Measurements from ENCODE around the gene ROR1.

Gene ROR1

DNA sequence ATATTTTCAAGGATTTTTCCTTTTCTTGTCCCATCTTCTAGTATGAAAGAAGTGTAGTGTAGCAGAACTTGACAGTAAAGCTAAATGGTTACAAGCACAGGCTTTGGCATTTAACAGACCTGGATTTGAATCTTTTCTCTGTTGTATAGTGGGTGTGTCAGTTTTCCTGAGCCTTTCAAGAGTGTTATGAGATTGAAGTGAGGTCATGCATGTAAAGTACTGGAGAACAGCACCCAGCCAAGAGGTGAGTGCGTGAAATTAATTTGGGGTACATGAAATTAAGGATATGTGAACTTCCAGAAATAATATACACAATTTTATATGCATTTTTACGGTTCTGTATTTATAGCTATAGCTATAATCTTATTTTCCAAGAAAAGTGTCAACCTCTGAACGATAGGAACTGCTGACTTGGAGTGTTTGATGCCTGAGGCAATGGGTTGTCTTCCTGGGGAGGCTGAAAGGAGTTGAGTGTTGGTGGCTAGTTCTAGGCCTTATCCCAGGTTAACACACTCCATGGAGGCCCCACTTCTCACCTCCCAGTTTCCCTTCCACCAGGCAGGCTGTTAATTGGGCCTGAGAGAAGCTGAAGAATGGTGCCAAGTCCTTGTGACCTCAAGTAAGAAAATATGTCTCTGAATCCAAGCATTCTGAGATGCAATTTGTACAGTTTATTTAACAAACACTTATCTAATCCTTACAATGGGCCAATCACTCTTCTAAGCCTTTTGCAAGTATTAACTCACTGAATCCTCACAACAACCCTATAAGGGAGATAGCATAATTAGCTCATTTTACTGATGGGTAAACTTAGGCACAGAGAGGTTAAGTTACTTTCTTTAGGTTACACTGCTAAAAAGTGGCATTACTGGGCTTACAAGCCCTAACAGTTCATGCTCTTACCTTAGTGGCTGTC, 4.4 kb downstream of the ROR1 start (continued):
- TF ChIP-seq, protein P1, sequence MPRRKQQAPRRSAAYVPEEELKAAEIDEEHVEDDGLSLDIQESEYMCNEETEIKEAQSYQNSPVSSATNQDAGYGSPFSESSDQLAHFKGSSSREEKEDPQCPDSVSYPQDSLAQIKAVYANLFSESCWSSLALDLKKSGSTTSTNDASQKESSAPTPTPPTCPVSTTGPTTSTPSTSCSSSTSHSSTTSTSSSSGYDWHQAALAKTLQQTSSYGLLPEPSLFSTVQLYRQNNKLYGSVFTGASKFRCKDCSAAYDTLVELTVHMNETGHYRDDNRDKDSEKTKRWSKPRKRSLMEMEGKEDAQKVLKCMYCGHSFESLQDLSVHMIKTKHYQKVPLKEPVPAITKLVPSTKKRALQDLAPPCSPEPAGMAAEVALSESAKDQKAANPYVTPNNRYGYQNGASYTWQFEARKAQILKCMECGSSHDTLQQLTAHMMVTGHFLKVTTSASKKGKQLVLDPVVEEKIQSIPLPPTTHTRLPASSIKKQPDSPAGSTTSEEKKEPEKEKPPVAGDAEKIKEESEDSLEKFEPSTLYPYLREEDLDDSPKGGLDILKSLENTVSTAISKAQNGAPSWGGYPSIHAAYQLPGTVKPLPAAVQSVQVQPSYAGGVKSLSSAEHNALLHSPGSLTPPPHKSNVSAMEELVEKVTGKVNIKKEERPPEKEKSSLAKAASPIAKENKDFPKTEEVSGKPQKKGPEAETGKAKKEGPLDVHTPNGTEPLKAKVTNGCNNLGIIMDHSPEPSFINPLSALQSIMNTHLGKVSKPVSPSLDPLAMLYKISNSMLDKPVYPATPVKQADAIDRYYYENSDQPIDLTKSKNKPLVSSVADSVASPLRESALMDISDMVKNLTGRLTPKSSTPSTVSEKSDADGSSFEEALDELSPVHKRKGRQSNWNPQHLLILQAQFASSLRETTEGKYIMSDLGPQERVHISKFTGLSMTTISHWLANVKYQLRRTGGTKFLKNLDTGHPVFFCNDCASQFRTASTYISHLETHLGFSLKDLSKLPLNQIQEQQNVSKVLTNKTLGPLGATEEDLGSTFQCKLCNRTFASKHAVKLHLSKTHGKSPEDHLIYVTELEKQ (tag by site-specific recombination; IDR thresholded peaks at IDR 0.05; ENCODE audit: borderline replicate concordance), result no peak
- TF ChIP-seq, protein P2, sequence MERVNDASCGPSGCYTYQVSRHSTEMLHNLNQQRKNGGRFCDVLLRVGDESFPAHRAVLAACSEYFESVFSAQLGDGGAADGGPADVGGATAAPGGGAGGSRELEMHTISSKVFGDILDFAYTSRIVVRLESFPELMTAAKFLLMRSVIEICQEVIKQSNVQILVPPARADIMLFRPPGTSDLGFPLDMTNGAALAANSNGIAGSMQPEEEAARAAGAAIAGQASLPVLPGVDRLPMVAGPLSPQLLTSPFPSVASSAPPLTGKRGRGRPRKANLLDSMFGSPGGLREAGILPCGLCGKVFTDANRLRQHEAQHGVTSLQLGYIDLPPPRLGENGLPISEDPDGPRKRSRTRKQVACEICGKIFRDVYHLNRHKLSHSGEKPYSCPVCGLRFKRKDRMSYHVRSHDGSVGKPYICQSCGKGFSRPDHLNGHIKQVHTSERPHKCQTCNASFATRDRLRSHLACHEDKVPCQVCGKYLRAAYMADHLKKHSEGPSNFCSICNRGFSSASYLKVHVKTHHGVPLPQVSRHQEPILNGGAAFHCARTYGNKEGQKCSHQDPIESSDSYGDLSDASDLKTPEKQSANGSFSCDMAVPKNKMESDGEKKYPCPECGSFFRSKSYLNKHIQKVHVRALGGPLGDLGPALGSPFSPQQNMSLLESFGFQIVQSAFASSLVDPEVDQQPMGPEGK (tag by site-specific recombination; IDR thresholded peaks at IDR 0.05), result peak; percentile 34; the same call in 1 of the 2 replicates
- TF ChIP-seq, protein P3, sequence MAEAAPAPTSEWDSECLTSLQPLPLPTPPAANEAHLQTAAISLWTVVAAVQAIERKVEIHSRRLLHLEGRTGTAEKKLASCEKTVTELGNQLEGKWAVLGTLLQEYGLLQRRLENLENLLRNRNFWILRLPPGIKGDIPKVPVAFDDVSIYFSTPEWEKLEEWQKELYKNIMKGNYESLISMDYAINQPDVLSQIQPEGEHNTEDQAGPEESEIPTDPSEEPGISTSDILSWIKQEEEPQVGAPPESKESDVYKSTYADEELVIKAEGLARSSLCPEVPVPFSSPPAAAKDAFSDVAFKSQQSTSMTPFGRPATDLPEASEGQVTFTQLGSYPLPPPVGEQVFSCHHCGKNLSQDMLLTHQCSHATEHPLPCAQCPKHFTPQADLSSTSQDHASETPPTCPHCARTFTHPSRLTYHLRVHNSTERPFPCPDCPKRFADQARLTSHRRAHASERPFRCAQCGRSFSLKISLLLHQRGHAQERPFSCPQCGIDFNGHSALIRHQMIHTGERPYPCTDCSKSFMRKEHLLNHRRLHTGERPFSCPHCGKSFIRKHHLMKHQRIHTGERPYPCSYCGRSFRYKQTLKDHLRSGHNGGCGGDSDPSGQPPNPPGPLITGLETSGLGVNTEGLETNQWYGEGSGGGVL (tag by site-specific recombination; IDR thresholded peaks at IDR 0.05), result no peak
- TF ChIP-seq, protein P4, sequence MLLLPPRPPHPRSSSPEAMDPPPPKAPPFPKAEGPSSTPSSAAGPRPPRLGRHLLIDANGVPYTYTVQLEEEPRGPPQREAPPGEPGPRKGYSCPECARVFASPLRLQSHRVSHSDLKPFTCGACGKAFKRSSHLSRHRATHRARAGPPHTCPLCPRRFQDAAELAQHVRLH (tag by site-specific recombination; IDR thresholded peaks at IDR 0.05), result 0 out of 2 replicates have a peak, but pooled peaks have one; percentile 41
- TF ChIP-seq, protein P5, sequence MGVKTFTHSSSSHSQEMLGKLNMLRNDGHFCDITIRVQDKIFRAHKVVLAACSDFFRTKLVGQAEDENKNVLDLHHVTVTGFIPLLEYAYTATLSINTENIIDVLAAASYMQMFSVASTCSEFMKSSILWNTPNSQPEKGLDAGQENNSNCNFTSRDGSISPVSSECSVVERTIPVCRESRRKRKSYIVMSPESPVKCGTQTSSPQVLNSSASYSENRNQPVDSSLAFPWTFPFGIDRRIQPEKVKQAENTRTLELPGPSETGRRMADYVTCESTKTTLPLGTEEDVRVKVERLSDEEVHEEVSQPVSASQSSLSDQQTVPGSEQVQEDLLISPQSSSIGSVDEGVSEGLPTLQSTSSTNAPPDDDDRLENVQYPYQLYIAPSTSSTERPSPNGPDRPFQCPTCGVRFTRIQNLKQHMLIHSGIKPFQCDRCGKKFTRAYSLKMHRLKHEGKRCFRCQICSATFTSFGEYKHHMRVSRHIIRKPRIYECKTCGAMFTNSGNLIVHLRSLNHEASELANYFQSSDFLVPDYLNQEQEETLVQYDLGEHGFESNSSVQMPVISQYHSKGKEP (tag by site-specific recombination; IDR thresholded peaks at IDR 0.05), result peak; percentile 59; the same call in 1 of the 2 replicates
- peak; percentile 22; the same call in 1 of the 2 replicates for TF ChIP-seq ZNF561 (tag by site-specific recombination; IDR thresholded peaks at IDR 0.05; ENCODE audit: borderline replicate concordance)
- TF ChIP-seq ZNF394 (tag by site-specific recombination; IDR thresholded peaks at IDR 0.05; ENCODE audit: borderline replicate concordance), result 0 out of 2 replicates have a peak, but pooled peaks have one; percentile 17
- TF ChIP-seq GLIS1 (tag by site-specific recombination; IDR thresholded peaks at IDR 0.05), result peak; percentile 51
- no peak for TF ChIP-seq ZNF658 (tag by site-specific recombination; IDR thresholded peaks at IDR 0.05)
- TF ChIP-seq, protein P6, sequence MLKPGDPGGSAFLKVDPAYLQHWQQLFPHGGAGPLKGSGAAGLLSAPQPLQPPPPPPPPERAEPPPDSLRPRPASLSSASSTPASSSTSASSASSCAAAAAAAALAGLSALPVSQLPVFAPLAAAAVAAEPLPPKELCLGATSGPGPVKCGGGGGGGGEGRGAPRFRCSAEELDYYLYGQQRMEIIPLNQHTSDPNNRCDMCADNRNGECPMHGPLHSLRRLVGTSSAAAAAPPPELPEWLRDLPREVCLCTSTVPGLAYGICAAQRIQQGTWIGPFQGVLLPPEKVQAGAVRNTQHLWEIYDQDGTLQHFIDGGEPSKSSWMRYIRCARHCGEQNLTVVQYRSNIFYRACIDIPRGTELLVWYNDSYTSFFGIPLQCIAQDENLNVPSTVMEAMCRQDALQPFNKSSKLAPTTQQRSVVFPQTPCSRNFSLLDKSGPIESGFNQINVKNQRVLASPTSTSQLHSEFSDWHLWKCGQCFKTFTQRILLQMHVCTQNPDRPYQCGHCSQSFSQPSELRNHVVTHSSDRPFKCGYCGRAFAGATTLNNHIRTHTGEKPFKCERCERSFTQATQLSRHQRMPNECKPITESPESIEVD (tag by site-specific recombination; IDR thresholded peaks at IDR 0.05), result peak; percentile 72
- TF ChIP-seq WT1 (tag by site-specific recombination; IDR thresholded peaks at IDR 0.05), result peak; percentile 55
- TF ChIP-seq ZNF610 (tag by site-specific recombination; IDR thresholded peaks at IDR 0.05; ENCODE audit: borderline replicate concordance), result no peak
- TF ChIP-seq, protein P7, sequence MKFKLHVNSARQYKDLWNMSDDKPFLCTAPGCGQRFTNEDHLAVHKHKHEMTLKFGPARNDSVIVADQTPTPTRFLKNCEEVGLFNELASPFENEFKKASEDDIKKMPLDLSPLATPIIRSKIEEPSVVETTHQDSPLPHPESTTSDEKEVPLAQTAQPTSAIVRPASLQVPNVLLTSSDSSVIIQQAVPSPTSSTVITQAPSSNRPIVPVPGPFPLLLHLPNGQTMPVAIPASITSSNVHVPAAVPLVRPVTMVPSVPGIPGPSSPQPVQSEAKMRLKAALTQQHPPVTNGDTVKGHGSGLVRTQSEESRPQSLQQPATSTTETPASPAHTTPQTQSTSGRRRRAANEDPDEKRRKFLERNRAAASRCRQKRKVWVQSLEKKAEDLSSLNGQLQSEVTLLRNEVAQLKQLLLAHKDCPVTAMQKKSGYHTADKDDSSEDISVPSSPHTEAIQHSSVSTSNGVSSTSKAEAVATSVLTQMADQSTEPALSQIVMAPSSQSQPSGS (tag by site-specific recombination; IDR thresholded peaks at IDR 0.05; ENCODE audit: low read depth), result peak; percentile 57; the same call in 1 of the 2 replicates
- 0 out of 2 replicates have a peak, but pooled peaks have one; percentile 24 for TF ChIP-seq ZBTB17 (tag by site-specific recombination; IDR thresholded peaks at IDR 0.05)
- peak; percentile 71 for TF ChIP-seq ZNF629 (tag by site-specific recombination; IDR thresholded peaks at IDR 0.05)
- 0 out of 2 replicates have a peak, but pooled peaks have one; percentile 34 for TF ChIP-seq KLF1 (tag by site-specific recombination; IDR thresholded peaks at IDR 0.05)
- no peak for TF ChIP-seq ZNF670 (tag by site-specific recombination; IDR thresholded peaks at IDR 0.05; ENCODE audit: low read depth)
- TF ChIP-seq, protein P8, sequence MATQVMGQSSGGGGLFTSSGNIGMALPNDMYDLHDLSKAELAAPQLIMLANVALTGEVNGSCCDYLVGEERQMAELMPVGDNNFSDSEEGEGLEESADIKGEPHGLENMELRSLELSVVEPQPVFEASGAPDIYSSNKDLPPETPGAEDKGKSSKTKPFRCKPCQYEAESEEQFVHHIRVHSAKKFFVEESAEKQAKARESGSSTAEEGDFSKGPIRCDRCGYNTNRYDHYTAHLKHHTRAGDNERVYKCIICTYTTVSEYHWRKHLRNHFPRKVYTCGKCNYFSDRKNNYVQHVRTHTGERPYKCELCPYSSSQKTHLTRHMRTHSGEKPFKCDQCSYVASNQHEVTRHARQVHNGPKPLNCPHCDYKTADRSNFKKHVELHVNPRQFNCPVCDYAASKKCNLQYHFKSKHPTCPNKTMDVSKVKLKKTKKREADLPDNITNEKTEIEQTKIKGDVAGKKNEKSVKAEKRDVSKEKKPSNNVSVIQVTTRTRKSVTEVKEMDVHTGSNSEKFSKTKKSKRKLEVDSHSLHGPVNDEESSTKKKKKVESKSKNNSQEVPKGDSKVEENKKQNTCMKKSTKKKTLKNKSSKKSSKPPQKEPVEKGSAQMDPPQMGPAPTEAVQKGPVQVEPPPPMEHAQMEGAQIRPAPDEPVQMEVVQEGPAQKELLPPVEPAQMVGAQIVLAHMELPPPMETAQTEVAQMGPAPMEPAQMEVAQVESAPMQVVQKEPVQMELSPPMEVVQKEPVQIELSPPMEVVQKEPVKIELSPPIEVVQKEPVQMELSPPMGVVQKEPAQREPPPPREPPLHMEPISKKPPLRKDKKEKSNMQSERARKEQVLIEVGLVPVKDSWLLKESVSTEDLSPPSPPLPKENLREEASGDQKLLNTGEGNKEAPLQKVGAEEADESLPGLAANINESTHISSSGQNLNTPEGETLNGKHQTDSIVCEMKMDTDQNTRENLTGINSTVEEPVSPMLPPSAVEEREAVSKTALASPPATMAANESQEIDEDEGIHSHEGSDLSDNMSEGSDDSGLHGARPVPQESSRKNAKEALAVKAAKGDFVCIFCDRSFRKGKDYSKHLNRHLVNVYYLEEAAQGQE (tag by site-specific recombination; IDR thresholded peaks at IDR 0.05), result 0 out of 2 replicates have a peak, but pooled peaks have one; percentile 25
- TF ChIP-seq ZNF24 (tag by site-specific recombination; IDR thresholded peaks at IDR 0.05), result 0 out of 2 replicates have a peak, but pooled peaks have one; percentile 28

All from HEK293 (cell line).